B cell (primary cell): ENCODE data around the gene TMEM235. TPM values are rescaled to one million over a fixed set of nuclear protein-coding genes. Genes with fewer than 3 reads are reported as not detected.
"Not testable (repeated sequence)": the region's sequence is repeated elsewhere in the genome, so short reads cannot be mapped to it uniquely, and the experiment has no call there.

Source experiments
- ATAC-seq: fragments of 200-7000 bp; cut with Tn5 transposase; one replicate; pipeline ENCODE4 v1.10.0; 2021; ENCODE audit warnings: low read depth, mild to moderate bottlenecking, moderate number of reproducible peaks, moderate library complexity
- CTCF ChIA-PET: fragments of 350-600 bp; sonication (Branson Sonifier 250); formaldehyde crosslinking; loops from one replicate; lab custom pipeline; 2021; ENCODE audit warnings: antibody characterized with exemption, inconsistent platforms; lab: Charles Lee
- POLR2A ChIA-PET: fragments of 350-600 bp; sonication (Branson Sonifier 250); formaldehyde crosslinking; loops from one replicate; lab custom pipeline; 2021; ENCODE audit warnings: antibody characterized with exemption; lab: Charles Lee
- DNase-seq: peaks from one replicate; pipeline ENCODE4 v3.0.0; 2013
- H2AFZ ChIP-seq: 2 replicates; pipeline ENCODE4 v1.6.1; 2012; ENCODE audit warnings: mild to moderate bottlenecking, low read depth, low read length; ENCODE audit not compliant: insufficient read depth, poor library complexity, severe bottlenecking
- H3K27ac ChIP-seq, 2 donors: 1 replicate in 1 of 2; 2 replicates in 1 of 2; pipeline ENCODE4 v1.5.1; 2012 to 2013; ENCODE audit warnings: low read length in 2 of 2, mild to moderate bottlenecking in 2 of 2, moderate library complexity in 1 of 2
- H3K27me3 ChIP-seq, 4 experiments: fragments of 200-600 bp in 1 of 4; sonication (generic) in 1 of 4; replicated peaks in 1 of 4; 1 replicate in 2 of 4; 2 replicates in 2 of 4; pipeline versions ENCODE4 v1.6.1 to v1.7.0; 2013 to 2016; ENCODE audit warnings: low read length in 3 of 4, mild to moderate bottlenecking in 2 of 4, mixed read lengths in 1 of 4, moderate library complexity in 1 of 4; ENCODE audit not compliant: insufficient read depth in 4 of 4, control insufficient read depth in 3 of 4; ENCODE audit errors: control extremely low read depth in 1 of 4
- H3K36me3 ChIP-seq, 2 experiments: replicated peaks in 1 of 2; 1 replicate in 1 of 2; 2 replicates in 1 of 2; pipeline versions ENCODE4 v1.6.1 to v1.7.1; 2013; ENCODE audit warnings: low read length in 1 of 2; ENCODE audit not compliant: insufficient read depth in 2 of 2, control insufficient read depth in 1 of 2; ENCODE audit errors: control extremely low read depth in 1 of 2, extremely low read depth in 1 of 2
- H3K4me1 ChIP-seq, 2 donors: fragments of 200-600 bp in 1 of 2; sonication (generic) in 1 of 2; 1 replicate in 1 of 2; 2 replicates in 1 of 2; pipeline versions ENCODE4 v1.5.1 to v1.6.1; 2013 to 2017; ENCODE audit warnings: low read length in 2 of 2; ENCODE audit not compliant: control insufficient read depth in 2 of 2, insufficient read depth in 2 of 2
- H3K4me2 ChIP-seq: replicated peaks from 2 replicates; pipeline ENCODE3; 2012; ENCODE audit warnings: mild to moderate bottlenecking, low read depth, low read length; ENCODE audit not compliant: poor library complexity, severe bottlenecking
- H3K4me3 ChIP-seq, 5 experiments: fragments of 200-600 bp in 1 of 5; sonication (generic) in 1 of 5; 1 replicate in 3 of 5; 2 replicates in 2 of 5; pipeline versions ENCODE4 v1.5.1 to v1.7.0; 2011 to 2016; ENCODE audit warnings: low read length in 4 of 5, mild to moderate bottlenecking in 4 of 5, low read depth in 2 of 5, control low read depth in 1 of 5, moderate library complexity in 1 of 5; ENCODE audit not compliant: insufficient read depth in 1 of 5; ENCODE audit errors: control extremely low read depth in 1 of 5, extremely low read depth in 1 of 5
- H3K79me2 ChIP-seq: fragments of 200-600 bp; sonication (generic); one replicate; pipeline ENCODE4 v1.6.0; 2016; ENCODE audit warnings: low read length; ENCODE audit not compliant: control insufficient read depth, insufficient read depth
- H3K9ac ChIP-seq: fragments of 200-600 bp; sonication (generic); 2 replicates; pipeline ENCODE4 v1.6.1; 2017; ENCODE audit warnings: mild to moderate bottlenecking, low read length, moderate library complexity
- H3K9me3 ChIP-seq, 3 donors: one replicate each; pipeline versions ENCODE4 v1.6.1 to v1.7.1; 2013; ENCODE audit warnings: low read length in 2 of 3; ENCODE audit not compliant: control insufficient read depth in 2 of 3, insufficient read depth in 1 of 3; ENCODE audit errors: control extremely low read depth in 1 of 3
- H4K20me1 ChIP-seq: 2 replicates; pipeline ENCODE4 v1.6.0; 2012; ENCODE audit warnings: mild to moderate bottlenecking, low read length; ENCODE audit not compliant: insufficient read depth, control insufficient read depth, poor library complexity, severe bottlenecking
- H3K27ac Mint-ChIP-seq: one replicate; pipeline ENCODE4 v1.8.0; 2021; ENCODE audit warnings: mixed read lengths
- H3K27me3 Mint-ChIP-seq: one replicate; pipeline ENCODE4 v1.8.0; 2021; ENCODE audit warnings: mixed read lengths
- H3K4me1 Mint-ChIP-seq: one replicate; pipeline ENCODE4 v1.8.0; 2021; ENCODE audit warnings: mixed read lengths
- H3K4me3 Mint-ChIP-seq: one replicate; pipeline ENCODE4 v1.8.0; 2021; ENCODE audit warnings: mixed read lengths
- H3K9me3 Mint-ChIP-seq: one replicate; pipeline ENCODE4 v1.8.0; 2022; ENCODE audit warnings: mixed read lengths; ENCODE audit not compliant: insufficient read depth
- EZH2 ChIP-seq: IDR thresholded peaks from 2 replicates; pipeline ENCODE4 v1.6.1; 2012; ENCODE audit warnings: borderline replicate concordance, low read depth, mild to moderate bottlenecking, moderate library complexity, low read length; ENCODE audit not compliant: insufficient read depth, poor library complexity, severe bottlenecking
- WGBS: methylation state at CpG from one replicate; pipeline ENCODE4 v1.1.5; 2013; ENCODE audit warnings: missing lambda C conversion rate; ENCODE audit not compliant: insufficient coverage; 5-methylcytosine and 5-hydroxymethylcytosine counted together
- intact Hi-C: fragments of 100-400 bp; cut with micrococcal nuclease; formaldehyde crosslinking; loops from one replicate; pipeline ENCODE4 v1.10.0; 2022
- polyA plus RNA-seq: library from polyadenylated mRNA; depleted of rRNA; stranded (reverse); fragments of >200 nt; gene quantifications from 2 replicates; pipeline ENCODE4 v1.2.3, GENCODE V29; 2012
- total RNA-seq, 2 donors: library from RNA; stranded (reverse); fragments of 120-200 nt in 1 of 2; gene quantifications; 1 replicate in 1 of 2; 2 replicates in 1 of 2; pipeline versions ENCODE4 v1.2.3 to v1.2.4, GENCODE V29; 2013 to 2022
- TF ChIP-seq, protein P1 (sequence below): fragments of 200-600 bp; IDR thresholded peaks from one replicate; pipeline ENCODE4 v1.8.0; 2022; ENCODE audit warnings: antibody characterized with exemption, mild to moderate bottlenecking

The TMEM235 gene
- total and polyA plus RNA-seq, 2 donors (not counting 1 experiment from before 2014, with no cell fraction given): not detected

DNA sequence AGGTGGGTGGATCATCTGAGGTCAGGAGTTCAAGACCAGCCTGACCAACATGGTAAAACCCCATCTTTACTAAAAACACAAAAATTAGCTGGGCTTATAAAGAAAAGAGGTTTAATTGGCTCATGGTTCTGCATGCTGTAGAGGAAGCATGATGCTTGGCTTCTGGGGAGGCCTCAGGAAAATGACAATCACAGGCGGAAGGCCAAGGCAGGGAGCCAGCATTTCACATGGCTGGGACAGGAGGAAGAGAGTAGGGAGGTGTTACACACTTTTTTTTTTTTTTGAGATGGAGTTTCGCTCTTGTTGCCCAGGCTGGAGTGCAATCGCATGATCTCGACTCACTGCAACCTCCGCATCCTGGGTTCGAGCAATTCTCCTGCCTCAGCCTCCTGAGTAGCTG is 3.6 kb downstream of the TMEM235 start:
- Histone ChIP-seq H3K27me3 (peaks cover 0 to 36% (median 20%) of the 10 kb centered on the region in 4 experiments), H3K4me1 (peaks cover 28 to 31% of the 10 kb centered on the region in 2 donors), H3K9me3 (peaks cover 0 to 18% (median 0%) of the 10 kb centered on the region in 3 donors)
- H2AFZ ChIP-seq, H4K20me1 ChIP-seq, H3K36me3 ChIP-seq, H3K9me3 Mint-ChIP-seq, H3K27ac Mint-ChIP-seq, H3K4me3 ChIP-seq, H3K4me2 ChIP-seq, H3K4me3 Mint-ChIP-seq, DNase-seq, ATAC-seq, H3K9ac ChIP-seq, H3K27ac ChIP-seq, intact Hi-C loops, H3K79me2 ChIP-seq: not testable (repeated sequence)
- POLR2A ChIA-PET: interaction anchor here (0.6 kb wide), 1 partner anchor 46 kb away, joined by 7 read pairs; no protein-coding TSS in a partner anchor
- Mint-ChIP-seq H3K4me1 (peaks cover 31% of the 10 kb centered on the region), H3K27me3 (peaks cover 17% of the 10 kb centered on the region)
- CTCF ChIA-PET: interaction anchor here (1.1 kb wide), 1 partner anchor 17 kb away, joined by 3 read pairs; no protein-coding TSS in a partner anchor
- 86% methylated on average over 1 of the region's 6 CpGs for WGBS

DNA sequence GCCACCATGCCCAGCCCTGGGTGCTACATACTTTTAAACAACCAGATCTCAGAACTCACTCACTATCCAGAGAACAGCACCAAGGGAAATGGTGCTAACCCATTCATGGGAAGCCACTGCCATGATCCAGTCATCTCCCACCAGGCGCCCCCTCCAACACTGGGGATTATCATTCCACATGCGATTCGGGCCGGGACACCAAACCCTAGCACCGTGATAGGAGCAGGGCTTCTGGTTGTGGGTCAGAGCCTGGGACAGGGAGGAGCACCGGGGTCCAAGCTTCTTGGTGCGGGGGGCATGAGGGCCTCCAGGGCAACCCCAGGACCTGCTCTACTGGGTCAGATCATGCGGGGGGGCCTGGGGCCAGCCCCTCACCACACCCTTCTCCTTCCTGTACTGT is 4.5 kb downstream of the TMEM235 start:
- Mint-ChIP-seq H3K9me3 (no peaks in the 10 kb centered on the region), H3K27me3 (peaks cover 11% of the 10 kb centered on the region), H3K4me3 (no peak overlapping the region), H3K4me1 (peaks cover 35% of the 10 kb centered on the region), H3K27ac (no peak overlapping the region)
- intact Hi-C loops: no loop called here
- no peak for DNase-seq
- H3K9me3 ChIP-seq: peaks cover 0 to 17% (median 0%) of the 10 kb centered on the region in 3 donors
- ChIA-PET POLR2A (no interaction called here), CTCF (interaction anchor here (1.0 to 1.8 kb wide), 2 partner anchors 14 to 34 kb away, joined by 3 to 7 read pairs; no protein-coding TSS in a partner anchor)
- H3K9ac ChIP-seq: no peak overlapping the region
- no peaks in the 10 kb centered on the region for H4K20me1 ChIP-seq
- no peak overlapping the region for H2AFZ ChIP-seq
- H3K36me3 ChIP-seq: no peaks in the 10 kb centered on the region
- no peak overlapping the region for H3K4me2 ChIP-seq
- no peaks in the 10 kb centered on the region for H3K79me2 ChIP-seq
- no peak overlapping the region for H3K4me3 ChIP-seq
- peaks cover 0 to 29% (median 16%) of the 10 kb centered on the region in 4 experiments for H3K27me3 ChIP-seq
- 96% methylated on average over 5 of the region's 8 CpGs for WGBS
- peaks cover 26 to 29% of the 10 kb centered on the region in 2 donors for H3K4me1 ChIP-seq
- no peak overlapping the region for H3K27ac ChIP-seq
- no peak for ATAC-seq
- no peak for TF ChIP-seq EZH2
- TF ChIP-seq, protein P1, sequence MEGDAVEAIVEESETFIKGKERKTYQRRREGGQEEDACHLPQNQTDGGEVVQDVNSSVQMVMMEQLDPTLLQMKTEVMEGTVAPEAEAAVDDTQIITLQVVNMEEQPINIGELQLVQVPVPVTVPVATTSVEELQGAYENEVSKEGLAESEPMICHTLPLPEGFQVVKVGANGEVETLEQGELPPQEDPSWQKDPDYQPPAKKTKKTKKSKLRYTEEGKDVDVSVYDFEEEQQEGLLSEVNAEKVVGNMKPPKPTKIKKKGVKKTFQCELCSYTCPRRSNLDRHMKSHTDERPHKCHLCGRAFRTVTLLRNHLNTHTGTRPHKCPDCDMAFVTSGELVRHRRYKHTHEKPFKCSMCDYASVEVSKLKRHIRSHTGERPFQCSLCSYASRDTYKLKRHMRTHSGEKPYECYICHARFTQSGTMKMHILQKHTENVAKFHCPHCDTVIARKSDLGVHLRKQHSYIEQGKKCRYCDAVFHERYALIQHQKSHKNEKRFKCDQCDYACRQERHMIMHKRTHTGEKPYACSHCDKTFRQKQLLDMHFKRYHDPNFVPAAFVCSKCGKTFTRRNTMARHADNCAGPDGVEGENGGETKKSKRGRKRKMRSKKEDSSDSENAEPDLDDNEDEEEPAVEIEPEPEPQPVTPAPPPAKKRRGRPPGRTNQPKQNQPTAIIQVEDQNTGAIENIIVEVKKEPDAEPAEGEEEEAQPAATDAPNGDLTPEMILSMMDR: no peak
